ENCODE data around the gene FLOT1.

FLOT1 gene, protein sequence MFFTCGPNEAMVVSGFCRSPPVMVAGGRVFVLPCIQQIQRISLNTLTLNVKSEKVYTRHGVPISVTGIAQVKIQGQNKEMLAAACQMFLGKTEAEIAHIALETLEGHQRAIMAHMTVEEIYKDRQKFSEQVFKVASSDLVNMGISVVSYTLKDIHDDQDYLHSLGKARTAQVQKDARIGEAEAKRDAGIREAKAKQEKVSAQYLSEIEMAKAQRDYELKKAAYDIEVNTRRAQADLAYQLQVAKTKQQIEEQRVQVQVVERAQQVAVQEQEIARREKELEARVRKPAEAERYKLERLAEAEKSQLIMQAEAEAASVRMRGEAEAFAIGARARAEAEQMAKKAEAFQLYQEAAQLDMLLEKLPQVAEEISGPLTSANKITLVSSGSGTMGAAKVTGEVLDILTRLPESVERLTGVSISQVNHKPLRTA

DNA sequence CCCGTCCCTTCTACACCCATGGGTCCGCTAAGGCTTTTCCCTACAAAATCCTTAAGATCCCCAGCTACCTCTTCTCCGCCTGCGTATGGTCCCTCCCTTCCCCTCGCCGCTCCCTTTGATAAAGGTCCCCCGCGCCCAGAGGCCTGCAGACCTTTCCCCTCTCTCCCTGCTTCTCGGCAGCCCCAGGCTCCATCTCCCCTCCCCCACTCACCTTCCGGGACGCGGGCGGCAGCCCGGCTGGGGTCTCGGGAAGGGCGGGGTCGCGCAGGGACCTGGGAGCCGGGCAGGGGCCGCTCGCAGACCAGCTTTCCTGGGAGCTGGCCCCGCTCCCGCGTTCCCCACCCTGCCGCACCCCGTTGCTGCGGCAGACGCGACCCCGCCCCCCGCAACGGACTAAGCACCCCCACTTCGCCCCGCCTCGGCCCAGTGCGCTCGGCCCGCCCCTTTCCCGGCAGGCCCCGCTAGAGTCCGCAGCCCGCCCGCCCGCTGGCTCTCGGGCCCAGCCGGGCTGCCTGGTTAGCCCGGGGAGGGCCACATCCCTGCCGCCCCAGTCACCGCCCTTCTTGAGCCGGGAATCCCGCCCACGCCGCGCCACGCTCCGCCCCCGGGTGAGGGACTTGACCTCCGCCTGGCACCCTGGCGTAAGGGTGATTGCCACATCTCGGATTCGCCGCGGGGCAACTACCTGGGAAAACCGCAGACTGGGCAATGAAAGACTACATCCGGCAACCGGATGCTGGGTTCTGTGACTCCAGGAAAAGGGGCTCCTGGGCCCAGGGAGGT, at the start of gene FLOT1:
TSS of gene FLOT1 (minus strand) at position 372 of the 783 bp plus-strand sequence. CDS start 498 bp downstream, outside the sequence.
- peak; percentile 92 for DNase-seq

DNA sequence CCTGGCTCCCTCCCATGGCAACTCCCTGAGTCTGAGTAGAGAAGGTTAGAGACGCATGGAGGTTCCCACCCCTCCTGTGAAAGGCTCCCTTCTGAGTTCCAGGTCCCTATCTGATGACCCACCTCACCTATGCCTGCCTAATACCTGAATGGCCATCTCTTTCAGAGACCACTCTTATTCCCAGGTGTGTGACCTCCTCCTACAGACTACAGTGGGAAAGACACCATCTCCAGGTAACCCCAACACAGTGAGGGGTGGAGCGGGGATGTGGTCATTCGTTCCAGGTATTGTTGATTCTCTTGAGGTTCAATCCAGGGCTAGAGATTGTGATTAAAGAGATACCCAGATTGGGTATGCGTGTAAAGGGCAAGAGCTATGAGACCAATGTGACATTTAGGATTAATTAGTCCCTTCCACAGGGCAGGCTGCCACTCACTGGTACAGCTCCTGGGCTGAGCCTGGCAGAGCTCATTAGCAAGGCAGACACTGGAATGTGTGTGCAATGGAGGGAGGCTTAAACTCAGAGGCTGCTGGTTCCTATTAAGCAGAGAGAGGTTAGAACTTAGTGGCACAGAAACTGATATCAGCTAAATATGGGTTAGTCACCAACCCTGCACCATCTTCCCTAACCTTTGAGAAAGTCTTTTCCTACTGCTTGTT, 48.4 kb upstream of the FLOT1 start:
- DNase-seq: no peak

DNA sequence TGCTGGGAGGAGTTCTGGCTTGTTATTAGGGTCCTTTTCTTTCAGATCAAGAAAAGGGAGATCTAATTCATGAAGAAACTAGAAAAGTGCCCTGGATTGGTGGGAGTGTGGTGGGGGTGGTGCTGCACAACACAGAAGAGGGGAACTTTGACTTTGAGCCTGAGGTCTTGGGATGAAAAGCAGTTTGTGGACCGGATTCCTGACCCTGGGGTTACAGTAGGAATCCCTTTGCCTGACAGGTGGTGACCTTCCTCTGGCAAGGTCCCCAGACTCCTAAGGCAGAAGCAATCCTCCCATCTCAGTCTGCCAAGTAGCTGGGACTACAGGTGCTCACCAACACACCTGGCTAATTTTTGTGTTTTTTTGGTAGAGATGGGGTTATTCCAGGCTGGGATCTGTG, 47.1 kb upstream of the FLOT1 start:
- no peak for DNase-seq

DNA sequence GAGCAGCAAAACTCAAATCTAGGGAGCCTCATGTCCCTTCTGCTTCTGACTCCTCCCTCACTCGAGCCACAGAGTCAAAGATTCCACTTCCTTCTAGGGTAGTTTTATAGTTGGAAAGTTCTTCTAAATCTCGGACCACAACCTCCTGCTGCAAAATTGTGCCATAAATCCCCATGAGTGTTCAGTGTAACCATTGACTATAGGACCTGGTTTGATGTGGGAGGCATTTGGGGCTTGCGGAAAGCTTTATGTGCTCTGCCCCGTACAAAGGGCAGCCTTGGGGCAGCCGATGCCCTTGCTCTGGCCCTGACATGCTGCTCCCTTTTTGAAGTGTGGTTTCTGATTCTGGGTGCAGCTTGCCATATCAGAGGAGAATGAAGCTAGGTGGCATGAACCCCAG, 45.5 kb upstream of the FLOT1 start:
- no peak for DNase-seq

DNA sequence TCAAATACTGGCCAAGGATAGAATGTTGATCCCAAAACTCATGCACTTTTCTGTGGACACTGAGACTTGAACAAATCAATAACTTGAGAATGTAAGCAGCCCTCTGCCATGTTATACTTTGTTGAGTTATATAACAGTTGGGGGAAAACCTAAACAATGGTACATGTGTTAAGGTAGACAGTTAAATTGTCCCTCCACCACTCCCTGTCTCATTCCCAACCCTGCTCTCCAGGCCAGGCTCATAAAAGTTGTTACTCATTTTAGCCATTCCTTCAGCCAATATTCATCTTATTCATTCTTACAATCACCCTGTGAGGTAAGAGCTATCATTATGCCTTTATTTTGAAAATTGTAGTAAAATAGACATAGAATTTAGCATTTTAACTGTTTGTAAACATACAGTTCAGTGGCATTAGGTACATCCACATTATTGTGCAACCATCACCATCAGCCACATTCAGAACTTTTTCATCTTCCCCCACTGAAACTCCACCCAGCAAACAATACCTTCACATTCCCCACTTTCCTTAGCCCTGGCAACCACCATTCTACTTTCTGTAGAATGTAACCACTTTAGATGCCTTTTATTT, 40.0 kb upstream of the FLOT1 start:
- DNase-seq: no peak

DNA sequence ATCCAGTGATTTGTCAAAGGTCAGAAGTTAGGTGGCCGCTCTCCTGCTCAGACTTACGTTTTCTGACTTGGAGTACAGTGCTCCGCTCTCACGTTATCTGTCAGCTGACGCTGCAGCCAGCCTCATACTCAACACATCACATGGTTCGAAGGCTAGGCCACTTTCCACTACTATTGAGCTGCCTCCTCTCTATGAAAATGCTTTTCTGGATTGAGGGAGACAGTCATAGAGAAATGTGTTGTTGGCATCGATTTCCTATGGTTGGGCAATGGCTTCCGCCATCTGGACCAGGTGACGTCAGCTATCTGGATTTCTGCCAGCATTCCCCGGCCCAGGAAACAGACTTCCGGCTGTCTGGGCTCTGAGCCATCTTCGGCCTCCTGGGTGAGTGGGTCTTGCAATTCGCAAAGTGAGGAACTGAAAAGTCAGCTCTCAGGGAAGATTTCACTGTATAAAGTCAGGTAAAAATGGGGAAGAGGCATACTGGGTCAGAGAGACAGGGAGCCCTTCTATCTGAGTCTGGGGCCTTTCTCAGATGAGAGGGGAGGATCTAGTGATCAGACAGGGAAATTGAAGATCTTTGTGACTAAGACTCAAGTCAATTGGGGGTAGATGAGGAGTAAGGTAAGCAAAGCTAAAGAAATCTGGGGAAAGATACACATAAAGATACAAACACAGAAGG, 39.4 kb upstream of the FLOT1 start:
- DNase-seq: peak; percentile 32

DNA sequence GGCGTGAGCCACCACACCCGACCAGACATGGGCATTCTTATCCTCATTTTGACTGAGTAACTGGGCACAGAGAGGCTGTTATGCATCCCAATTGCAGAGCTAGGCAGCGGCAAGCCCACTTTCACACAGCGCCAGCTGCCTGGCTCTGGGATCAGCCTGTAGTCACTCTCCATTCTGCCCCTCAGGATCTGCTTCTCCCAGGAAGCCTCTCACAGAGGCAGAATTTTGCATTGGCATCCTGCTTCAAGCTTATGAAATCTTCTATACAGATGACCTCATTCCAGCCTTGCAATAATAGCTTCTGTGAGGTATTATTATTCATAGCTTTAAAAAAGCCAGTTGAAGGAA, 38.9 kb upstream of the FLOT1 start:
- no peak for DNase-seq

DNA sequence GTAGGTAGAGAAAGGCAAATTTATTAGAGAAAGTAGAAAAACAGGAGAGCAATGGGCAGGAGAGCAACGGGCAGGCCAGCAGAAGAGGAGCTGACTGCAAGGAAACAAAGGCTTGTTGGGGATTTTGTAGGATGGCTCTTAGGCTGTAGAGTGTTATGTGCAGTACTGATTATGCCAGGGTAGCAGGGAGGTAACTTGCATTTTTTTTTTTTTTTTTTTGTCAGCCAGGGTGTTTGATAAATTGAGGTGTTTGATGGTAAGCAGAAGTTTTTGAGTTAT, 38.1 kb upstream of the FLOT1 start:
- DNase-seq: no peak

DNA sequence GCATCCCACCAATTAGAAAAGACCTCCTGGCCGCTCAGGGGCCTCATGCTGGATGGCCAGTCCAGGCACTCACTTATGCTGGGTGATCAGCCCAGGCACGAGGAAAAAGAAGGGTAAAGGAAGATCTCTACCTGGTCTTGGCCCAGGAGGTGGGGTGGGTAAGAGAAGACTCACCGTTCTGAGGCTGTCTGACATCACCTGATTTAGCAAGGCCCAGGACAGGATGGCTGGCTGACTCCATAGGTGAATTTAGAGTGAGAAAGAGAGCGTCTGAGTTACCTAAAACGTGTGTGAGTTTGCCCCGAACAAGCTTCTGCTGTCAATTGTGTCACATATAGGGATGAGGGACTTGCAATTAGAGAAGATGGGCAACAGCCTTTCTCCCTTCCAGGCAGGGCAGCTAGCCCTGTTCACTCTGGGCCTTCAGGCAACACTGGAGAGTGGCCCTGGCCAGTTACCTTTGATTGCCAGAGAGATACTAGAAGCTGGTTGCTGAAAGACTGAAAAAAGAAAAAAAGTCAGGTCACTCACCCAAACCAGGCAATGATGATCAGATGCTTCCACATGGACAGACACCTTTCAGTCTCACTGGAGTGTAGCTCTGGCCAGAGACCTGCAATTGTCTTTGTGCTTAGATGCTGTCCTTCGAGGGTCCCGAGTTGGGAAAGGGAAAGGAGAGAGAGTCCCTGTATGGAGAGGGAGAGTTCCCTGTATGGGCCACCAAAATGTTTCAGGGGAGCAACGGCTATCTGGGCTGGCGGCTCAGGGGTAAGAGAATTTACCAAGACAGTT, 37.6 kb upstream of the FLOT1 start:
- no peak for DNase-seq

DNA sequence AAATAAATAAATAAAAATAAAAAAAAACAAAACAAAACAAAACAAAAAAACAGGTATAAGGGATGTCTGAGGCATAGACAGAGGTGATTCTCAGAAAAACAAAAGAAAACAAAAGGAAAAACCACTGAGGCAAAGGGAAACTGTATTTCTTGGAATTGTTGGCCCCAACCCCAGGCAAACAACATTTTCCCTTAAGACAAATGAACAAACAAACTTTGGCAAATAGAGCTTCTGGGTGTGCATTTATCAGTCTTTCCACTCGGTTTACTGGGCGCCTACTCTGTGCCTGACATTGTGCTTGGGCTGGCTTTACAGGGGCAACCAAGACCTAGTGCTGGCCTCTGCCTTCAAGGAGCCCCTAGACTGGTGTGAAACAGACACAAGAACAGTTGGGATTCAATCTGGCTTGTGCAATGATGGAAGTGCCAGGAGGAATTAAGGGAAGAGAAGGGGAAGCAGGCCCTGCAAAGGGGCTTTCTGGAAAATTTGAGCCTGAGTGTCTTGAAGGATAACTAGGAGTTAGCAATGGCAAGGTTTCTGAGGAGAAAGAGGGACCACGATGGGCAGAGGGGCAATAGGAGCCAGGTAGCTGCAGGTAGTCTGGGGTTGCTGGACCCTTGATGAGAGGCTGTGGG, 35.6 kb upstream of the FLOT1 start:
- DNase-seq: no peak

DNA sequence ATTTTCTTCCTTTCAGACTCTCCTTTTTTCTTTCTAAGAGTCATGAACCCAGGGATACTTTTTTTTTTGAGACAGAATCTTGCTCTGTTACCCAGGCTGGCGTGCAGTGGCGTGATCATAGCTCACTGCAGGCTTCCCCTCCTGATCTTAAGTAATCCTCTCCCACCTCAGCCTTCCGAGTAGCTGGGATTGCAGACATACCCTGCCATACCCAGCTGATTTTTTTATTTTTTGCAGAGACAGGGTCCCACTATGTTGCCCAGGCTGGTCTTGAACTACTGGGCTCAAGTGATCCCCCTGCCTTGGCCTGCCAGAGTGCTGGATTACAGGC, 34.6 kb upstream of the FLOT1 start:
- DNase-seq: no peak

DNA sequence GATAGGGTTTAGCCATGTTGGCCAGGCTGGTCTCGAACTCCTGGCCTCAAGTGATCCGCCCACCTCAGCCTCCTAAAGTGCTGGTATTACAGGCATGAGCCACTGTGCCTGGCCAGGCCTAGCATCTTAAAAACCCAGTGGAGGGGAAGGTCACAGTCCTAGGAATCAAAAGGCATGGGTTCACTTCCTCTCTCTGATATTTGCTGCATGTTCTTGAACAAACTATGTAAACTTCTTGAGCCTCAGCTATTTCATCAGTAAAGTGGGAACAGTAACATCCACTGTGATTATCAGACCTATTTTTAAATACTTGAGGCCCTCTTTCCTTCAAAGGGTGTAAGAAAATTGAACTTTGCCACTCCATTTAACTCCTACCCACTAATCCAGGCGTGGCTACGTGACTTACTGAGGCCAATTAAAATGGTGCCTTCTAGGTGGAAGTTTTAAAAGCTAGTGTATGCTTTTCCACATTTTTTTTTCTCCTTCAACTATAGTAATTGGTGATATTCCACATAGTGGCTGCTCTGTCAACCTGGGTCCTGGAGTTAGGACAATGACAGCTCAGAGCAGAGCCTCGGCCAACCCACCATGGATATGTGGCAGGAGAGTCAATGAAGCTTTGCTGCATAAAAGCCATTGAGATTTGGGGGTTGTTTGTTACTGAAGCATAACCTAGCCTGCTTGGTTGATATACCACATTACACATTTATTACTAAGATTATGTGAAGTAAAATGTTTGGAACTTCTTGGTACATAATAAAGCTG, 34.1 kb upstream of the FLOT1 start:
- DNase-seq: no peak

DNA sequence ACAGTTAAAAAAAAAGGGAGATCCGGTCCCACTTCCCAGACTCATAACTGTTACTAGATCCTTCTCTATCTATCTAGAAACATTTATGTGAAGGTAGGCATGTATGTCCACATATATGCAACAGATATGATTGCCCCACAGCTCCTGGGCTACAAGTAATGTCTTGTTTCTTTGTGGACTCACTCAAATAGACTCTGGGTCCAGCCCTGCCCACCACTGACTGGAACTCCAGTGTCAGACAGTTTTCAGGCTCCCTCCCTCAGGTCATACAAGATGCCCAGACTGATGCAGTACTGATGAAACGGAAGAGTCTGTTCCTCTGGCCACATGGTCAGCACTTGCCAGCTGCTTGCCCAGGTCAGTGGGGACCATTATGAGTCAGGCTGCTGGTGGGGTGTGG, 32.6 kb upstream of the FLOT1 start:
- DNase-seq: no peak

DNA sequence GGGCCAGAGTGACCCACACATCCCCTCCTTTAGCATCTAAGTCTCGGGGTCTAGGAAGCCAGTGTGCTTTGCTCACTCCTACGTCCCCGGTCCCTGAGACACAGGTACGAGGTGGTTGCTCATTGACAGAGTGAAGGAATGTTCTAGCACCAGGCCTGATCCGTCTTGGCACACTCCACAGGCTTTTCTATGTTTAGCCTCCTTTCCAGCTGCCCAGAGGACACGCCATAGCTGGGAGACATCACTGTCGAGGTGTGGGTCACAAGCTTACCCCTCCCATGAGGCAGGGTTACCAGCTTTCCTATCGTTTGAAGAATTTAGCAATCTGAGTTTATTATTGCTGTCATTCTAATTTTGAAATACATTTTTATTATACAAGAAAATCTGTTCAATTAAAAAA, 32.2 kb upstream of the FLOT1 start:
- DNase-seq: no peak

DNA sequence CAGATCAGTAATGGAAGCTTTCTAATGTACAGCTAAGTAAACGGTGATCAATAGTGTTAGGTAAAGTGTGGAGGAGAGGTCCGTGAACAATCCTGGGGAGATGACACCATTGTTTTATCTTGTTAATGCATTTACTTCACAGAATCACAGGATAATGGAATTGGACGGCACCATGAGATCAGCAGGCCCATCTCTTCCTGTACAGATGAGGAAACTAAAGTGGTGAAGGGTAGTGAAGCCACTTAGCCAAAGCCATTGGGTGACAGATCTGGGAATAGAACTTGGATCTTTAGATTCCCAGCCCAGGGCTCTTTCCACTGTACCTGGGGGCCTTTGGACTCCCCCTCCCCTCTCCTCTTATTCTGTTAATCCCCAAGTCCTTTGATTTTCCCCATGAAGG, 28.1 kb upstream of the FLOT1 start:
- DNase-seq: no peak

DNA sequence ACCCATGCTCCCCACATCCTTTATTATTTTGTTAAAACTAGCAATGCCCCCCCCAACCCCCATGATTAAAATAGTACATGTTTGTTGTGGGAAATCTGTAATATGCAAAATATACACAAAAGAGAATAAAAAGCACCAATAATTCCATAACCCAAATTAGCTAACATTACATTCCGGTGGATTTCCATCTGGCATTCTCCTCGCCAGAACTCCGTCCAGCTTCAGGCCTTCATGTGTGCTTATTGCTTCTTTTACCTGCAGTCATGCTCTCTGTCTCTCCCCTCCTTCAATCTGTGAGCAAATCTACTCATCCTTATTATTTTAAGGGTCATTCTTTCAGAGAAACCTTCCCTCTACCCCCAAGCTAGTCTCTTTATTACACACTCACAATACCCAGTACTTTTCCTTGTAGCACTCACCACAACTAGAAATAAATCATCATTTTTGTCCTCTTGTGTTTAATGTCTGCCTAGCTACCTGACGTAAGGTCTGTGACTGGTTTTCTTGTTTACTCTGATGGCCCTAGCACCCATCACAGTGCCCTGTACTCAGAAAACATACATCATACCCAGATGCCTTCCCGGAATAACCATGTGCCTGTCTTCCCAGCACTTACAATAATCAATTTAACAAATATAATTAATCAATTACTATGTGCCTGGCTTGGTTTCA, 27.5 kb upstream of the FLOT1 start:
- no peak for DNase-seq

DNA sequence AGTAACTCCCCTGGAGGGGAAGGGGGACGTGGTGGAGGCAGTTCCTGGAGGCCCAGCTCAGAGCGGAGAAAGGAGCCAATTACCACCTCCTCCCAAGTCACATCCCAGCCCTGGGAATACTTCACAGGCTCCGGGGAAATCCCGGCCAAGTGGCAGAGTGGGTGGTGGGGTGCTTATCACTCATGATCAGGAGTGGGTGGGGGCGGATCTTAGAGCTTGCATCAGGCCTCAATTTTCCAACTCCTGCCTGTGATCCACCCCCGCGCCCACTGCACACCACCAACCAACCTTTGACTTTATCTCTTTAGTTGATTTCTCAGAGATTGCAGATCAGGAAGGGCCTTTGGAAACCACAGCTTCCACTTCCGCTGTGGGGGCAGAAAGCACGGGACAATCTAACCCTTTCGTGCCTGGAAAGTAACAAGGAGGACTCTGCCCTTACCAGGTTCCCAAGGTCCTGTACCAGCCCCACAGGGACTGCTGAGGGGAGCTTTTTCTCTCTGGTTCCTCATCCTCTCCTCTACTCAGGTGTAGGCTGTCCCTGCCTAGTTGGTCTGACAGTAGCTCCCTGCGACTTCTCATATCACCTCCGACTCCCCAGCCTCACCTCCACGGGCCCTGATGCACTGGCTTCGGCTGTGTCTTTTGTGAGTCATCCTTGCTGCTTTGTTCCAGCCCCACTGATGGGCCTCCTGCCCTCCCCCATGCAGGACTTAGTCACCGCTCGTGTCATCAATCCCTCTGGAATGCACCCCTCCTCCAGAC, 26.8 kb upstream of the FLOT1 start:
- peak; percentile 85 for DNase-seq

DNA sequence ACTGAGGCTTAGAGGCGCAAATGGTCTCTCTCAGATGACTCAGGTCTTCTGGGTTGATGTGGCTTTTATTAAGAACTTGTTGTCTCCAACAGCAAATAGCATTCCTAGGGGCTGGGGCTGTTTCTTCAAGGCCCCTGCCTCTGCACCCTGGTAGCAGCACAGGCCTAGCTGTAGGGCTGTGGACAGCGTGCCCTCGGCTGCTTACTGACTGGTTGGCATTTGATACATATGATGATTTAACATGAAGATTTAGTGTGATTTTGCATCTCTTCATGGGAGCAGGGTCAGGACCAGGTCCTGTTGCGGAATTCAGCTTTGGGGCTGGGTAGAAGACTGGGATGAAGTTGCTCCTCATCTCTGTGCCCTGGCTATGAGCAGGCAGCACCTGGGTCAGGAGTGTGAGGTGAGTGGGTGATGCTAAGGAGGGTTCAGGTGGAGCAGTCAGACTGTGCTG, 26.2 kb upstream of the FLOT1 start:
- DNase-seq: no peak

DNA sequence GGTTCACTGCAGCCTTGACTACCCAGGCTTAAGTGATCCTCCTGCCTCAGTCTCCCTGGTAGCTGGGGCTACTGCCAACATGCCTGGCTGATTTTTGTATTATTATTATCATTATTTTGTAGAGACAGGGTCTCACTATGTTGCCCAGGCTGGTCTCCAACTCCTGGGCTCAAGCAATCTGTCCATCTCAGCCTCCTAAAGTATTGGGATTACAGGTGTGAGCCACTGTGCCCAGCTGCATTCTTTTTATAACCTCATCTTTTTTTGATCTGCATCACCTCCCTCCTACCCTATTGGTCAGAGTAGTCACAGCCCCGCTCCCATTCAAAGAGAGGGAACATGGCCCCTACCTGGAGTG, 25.4 kb upstream of the FLOT1 start:
- DNase-seq: no peak
